Esophagus squamous epithelium (tissue), 5 donors: Measurements from ENCODE around the gene RBM23. TPM values are rescaled to one million over a fixed set of nuclear protein-coding genes. Genes with fewer than 3 reads are reported as not detected.

Source experiments
- DNase-seq: peaks from one replicate; lab custom pipeline; 2025; lab: John Stamatoyannopoulos, UW
- H3K27ac ChIP-seq, 4 donors: fragments of 200-600 bp; sonication (generic); one replicate each; pipeline ENCODE4 v1.5.1; 2016 to 2019; ENCODE audit warnings: mild to moderate bottlenecking in 1 of 4
- H3K27me3 ChIP-seq, 4 donors: fragments of 200-600 bp; sonication (generic); 1 replicate in 3 of 4; 2 replicates in 1 of 4; pipeline versions ENCODE4 v1.5.1 to v1.6.0; 2017 to 2021; ENCODE audit warnings: antibody characterized with exemption in 1 of 4
- H3K36me3 ChIP-seq, 3 donors: fragments of 200-600 bp; sonication (generic); one replicate each; pipeline ENCODE4 v1.5.1; 2016 to 2019
- H3K4me1 ChIP-seq, 3 donors: fragments of 200-600 bp; sonication (generic); one replicate each; pipeline ENCODE4 v1.5.1; 2017 to 2019
- H3K4me3 ChIP-seq, 4 donors: fragments of 200-600 bp; sonication (generic); 1 replicate in 3 of 4; 2 replicates in 1 of 4; pipeline ENCODE4 v1.5.1; 2016 to 2019; ENCODE audit warnings: mild to moderate bottlenecking in 2 of 4, moderate library complexity in 1 of 4
- H3K9me3 ChIP-seq, 3 donors: fragments of 200-600 bp; sonication (generic); one replicate each; pipeline ENCODE4 v1.5.1; 2016 to 2019
- POLR2A ChIP-seq, 4 donors: fragments of 450-650 bp; IDR thresholded peaks; one replicate each; pipeline ENCODE4 v1.6.1; 2017; ENCODE audit warnings: antibody characterized with exemption in 4 of 4, mild to moderate bottlenecking in 4 of 4, moderate library complexity in 3 of 4
- WGBS, 2 donors: methylation state at CpG; one replicate each; pipeline ENCODE4 v1.1.5; 2018; 5-methylcytosine and 5-hydroxymethylcytosine counted together
- intact Hi-C: fragments of 100-400 bp; cut with DNase I; formaldehyde crosslinking; loops from one replicate; pipeline ENCODE4 v1.15.0; 2022
- total RNA-seq, 4 donors: library from RNA; depleted of rRNA; stranded (reverse); fragments of >200 nt; gene quantifications; one replicate each; pipeline ENCODE4 v1.1.0, GENCODE V29; 2016
- TF ChIP-seq, protein P1 (sequence below), 6 experiments: fragments of 450-650 bp in 4 of 6; fragments of 200-600 bp in 2 of 6; sonication (generic) in 2 of 6; IDR thresholded peaks; one replicate each; pipeline ENCODE4 v1.5.1; 2016 to 2019; ENCODE audit warnings: antibody characterized with exemption in 6 of 6, mild to moderate bottlenecking in 4 of 6, moderate library complexity in 4 of 6
- donor health status: DM: yes; HTN: yes; CAD: no.

The RBM23 gene
- total RNA-seq, 4 donors from 2014 or later = 40.0 to 101 (median 58.9) TPM

DNA sequence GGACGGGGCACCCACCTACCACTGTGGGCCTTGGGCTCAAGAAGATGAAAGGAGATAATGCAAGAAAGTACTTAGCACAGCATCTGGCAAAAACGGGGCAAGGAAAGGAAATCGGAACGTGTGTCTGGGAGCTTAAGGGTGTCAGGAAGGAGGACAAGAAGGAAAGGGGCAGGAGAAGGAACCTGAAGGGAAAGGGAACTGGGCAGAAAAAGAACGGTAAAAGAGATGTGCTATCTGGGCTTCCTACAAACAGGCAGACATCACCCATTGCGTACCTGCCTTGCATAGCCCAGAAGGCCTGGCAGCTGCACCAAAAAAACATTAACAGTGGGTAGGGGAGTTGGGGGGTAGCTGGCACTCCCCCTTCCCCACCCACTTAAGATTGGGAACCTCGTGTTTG is 36.9 kb downstream of the RBM23 start:
- H3K4me3 ChIP-seq = no peak overlapping the region
- WGBS, 2 donors = 29 to 34% methylated on average over 7 of the region's 7 CpGs
- no peak for DNase-seq
- no peaks in the 10 kb centered on the region for H3K9me3 ChIP-seq
- TF ChIP-seq, protein P1, sequence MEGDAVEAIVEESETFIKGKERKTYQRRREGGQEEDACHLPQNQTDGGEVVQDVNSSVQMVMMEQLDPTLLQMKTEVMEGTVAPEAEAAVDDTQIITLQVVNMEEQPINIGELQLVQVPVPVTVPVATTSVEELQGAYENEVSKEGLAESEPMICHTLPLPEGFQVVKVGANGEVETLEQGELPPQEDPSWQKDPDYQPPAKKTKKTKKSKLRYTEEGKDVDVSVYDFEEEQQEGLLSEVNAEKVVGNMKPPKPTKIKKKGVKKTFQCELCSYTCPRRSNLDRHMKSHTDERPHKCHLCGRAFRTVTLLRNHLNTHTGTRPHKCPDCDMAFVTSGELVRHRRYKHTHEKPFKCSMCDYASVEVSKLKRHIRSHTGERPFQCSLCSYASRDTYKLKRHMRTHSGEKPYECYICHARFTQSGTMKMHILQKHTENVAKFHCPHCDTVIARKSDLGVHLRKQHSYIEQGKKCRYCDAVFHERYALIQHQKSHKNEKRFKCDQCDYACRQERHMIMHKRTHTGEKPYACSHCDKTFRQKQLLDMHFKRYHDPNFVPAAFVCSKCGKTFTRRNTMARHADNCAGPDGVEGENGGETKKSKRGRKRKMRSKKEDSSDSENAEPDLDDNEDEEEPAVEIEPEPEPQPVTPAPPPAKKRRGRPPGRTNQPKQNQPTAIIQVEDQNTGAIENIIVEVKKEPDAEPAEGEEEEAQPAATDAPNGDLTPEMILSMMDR (IDR thresholded peaks at IDR 0.05) = no peak
- no peak for TF ChIP-seq POLR2A (IDR thresholded peaks at IDR 0.05)
- no peak overlapping the region for H3K27ac ChIP-seq
- intact Hi-C loops = no loop called here
- peaks cover 13 to 31% (median 20%) of the 10 kb centered on the region in 3 donors for H3K36me3 ChIP-seq
- peaks cover 5 to 40% (median 9%) of the 10 kb centered on the region in 3 donors for H3K4me1 ChIP-seq
- no peaks in the 10 kb centered on the region for H3K27me3 ChIP-seq

DNA sequence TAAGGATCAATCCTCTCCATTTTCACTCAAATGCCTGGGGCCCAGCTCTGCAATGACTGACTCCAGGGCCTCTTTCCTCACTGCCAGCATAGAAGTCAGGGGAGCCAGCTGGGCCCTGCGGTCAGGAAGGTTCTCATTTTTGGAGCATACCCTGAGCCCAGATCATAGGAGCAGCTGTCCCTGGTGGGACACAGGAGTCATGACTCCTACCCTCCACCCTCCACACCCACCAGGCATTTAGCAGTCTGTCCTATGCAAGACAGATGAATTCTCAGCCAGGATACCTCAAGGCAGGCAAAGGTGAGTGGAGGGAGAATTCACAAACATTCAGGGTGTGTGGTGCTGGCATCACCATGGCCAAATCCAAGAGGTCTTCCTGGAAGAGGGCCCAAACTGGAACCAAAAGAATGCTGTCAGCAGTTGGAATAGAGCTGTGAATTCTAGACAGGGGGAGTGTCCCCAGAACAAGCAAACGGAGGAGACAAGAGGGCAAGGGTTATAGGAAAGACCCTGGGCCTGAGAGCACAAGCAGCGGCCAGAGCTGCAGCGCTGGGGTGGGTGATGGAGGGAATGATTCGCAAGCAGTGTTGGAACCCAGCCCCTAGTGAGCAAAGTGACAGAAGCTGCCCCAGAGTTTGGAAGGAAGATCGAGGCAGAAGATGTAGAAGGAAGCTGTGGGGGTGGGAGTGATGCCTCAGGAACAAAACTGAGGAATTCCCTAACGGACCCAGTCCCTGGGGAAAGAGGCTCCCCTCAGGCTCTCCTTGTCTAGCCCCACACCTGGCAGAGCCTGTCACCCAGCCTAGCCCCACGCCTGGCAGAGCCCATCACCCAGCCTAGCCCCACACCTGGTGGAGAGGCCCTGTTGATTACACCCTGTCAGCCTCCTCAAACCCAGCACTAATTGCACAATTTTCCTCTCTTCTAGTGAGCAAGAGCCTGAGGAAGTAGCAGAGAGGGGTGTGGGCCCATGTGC is 40.4 kb downstream of the RBM23 start:
- H3K27me3 ChIP-seq = no peaks in the 10 kb centered on the region
- no peak overlapping the region for H3K27ac ChIP-seq
- 77 to 79% methylated on average over 7 of the region's 8 CpGs for WGBS, 2 donors
- peaks cover under 1 to 53% (median 13%) of the 10 kb centered on the region in 3 donors for H3K4me1 ChIP-seq
- peaks cover 39 to 66% (median 53%) of the 10 kb centered on the region in 3 donors for H3K36me3 ChIP-seq
- DNase-seq = no peak
- H3K4me3 ChIP-seq = no peak overlapping the region
- intact Hi-C loops = no loop called here
- H3K9me3 ChIP-seq = no peaks in the 10 kb centered on the region
- TF ChIP-seq, protein P1 (IDR thresholded peaks at IDR 0.05) = no peak
- no peak for TF ChIP-seq POLR2A (IDR thresholded peaks at IDR 0.05)

DNA sequence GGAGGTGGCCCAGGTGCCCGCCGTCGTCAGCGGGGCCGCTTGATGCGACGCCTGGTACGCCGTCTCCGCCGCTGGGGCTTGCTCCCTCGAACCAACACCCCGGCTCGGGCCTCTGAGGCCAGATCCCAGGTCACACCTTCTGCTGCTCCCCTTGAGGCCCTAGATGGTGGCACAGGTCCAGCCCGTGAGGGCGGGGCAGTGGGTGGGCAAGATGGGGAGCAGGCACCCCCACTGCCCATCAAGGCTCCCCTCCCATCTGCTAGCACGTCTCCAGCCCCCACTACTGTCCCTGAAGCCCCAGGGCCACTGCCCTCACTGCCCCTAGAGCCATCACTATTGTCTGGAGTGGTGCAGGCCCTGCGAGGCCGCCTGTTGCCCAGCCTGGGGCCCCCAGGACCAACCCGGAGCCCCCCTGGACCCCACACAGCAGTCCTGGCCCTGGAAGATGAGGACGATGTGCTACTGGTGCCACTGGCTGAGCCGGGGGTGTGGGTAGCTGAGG is 41.9 kb downstream of the RBM23 start:
- TF ChIP-seq, protein P1 (IDR thresholded peaks at IDR 0.05) = no peak
- no peak for TF ChIP-seq POLR2A (IDR thresholded peaks at IDR 0.05)
- intact Hi-C loops = no loop called here
- Histone ChIP-seq H3K27ac (no peak overlapping the region), H3K27me3 (no peaks in the 10 kb centered on the region), H3K4me3 (no peak overlapping the region), H3K9me3 (no peaks in the 10 kb centered on the region), H3K4me1 (peaks cover 8 to 48% (median 19%) of the 10 kb centered on the region in 3 donors), H3K36me3 (peaks cover 39 to 74% (median 58%) of the 10 kb centered on the region in 3 donors)
- no peak for DNase-seq
- 92 to 94% methylated on average over 5 to 10 of the region's 22 CpGs for WGBS, 2 donors

DNA sequence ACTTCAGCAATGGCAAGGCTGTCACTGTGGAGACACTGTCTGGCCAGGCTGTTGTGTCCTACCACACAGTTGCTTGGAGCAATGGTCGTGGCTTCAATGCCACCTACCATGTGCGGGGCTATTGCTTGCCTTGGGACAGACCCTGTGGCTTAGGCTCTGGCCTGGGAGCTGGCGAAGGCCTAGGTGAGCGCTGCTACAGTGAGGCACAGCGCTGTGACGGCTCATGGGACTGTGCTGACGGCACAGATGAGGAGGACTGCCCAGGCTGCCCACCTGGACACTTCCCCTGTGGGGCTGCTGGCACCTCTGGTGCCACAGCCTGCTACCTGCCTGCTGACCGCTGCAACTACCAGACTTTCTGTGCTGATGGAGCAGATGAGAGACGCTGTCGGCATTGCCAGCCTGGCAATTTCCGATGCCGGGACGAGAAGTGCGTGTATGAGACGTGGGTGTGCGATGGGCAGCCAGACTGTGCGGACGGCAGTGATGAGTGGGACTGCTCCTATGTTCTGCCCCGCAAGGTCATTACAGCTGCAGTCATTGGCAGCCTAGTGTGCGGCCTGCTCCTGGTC is 43.1 kb downstream of the RBM23 start:
- WGBS, 2 donors = 93 to 96% methylated on average over 4 to 7 of the region's 20 CpGs
- TF ChIP-seq POLR2A (IDR thresholded peaks at IDR 0.05) = no peak
- TF ChIP-seq, protein P1 (IDR thresholded peaks at IDR 0.05) = no peak
- DNase-seq = no peak

More for the DNA sequence above, 43.1 kb downstream of the RBM23 start:
- H3K9me3 ChIP-seq = no peaks in the 10 kb centered on the region
- H3K4me1 ChIP-seq = peaks cover 8 to 40% (median 20%) of the 10 kb centered on the region in 3 donors
- peaks cover 39 to 74% (median 58%) of the 10 kb centered on the region in 3 donors for H3K36me3 ChIP-seq
- no peak overlapping the region for H3K27ac ChIP-seq
- intact Hi-C loops = no loop called here
- no peaks in the 10 kb centered on the region for H3K27me3 ChIP-seq
- H3K4me3 ChIP-seq = no peak overlapping the region
